HepG2 (cell line): Measurements from ENCODE around the gene KIF1C. TPM values are rescaled to one million over a fixed set of nuclear protein-coding genes. Genes with fewer than 3 reads are reported as not detected.

Source experiments
- AGO1 ChIP-seq: fragments of 200-400 bp; formaldehyde crosslinking; IDR thresholded peaks from 2 replicates; pipeline ENCODE4 v1.6.1; 2017; ENCODE audit warnings: mild to moderate bottlenecking, low read depth, low read length, moderate library complexity; ENCODE audit not compliant: poor library complexity, severe bottlenecking
- DR1 ChIP-seq: sonication (generic); formaldehyde crosslinking; IDR thresholded peaks from 2 replicates; pipeline ENCODE4 v1.8.0; 2021; ENCODE audit warnings: mild to moderate bottlenecking, missing genetic modification reagents, inconsistent platforms
- ESRRA ChIP-seq: sonication (generic); formaldehyde crosslinking; IDR thresholded peaks from 2 replicates; pipeline ENCODE4 v1.5.1; 2020; ENCODE audit warnings: mild to moderate bottlenecking, low read depth, missing genetic modification reagents
- POLR2A ChIP-seq, 2 experiments: IDR thresholded peaks; 2 replicates each; pipeline ENCODE4 v1.6.1; 2011; ENCODE audit warnings: low read depth in 2 of 2, low read length in 2 of 2, mild to moderate bottlenecking in 1 of 2, moderate library complexity in 1 of 2; ENCODE audit not compliant: insufficient read depth in 1 of 2
- SRSF9 ChIP-seq: fragments of 200-400 bp; formaldehyde crosslinking; IDR thresholded peaks from 2 replicates; pipeline ENCODE4 v1.6.1; 2018; ENCODE audit warnings: borderline replicate concordance, mild to moderate bottlenecking, low read depth, low read length; ENCODE audit not compliant: insufficient read depth, poor library complexity, severe bottlenecking
- TCF12 ChIP-seq, 2 experiments: fragments of 450-650 bp in 1 of 2; sonication (generic) in 1 of 2; formaldehyde crosslinking in 1 of 2; IDR thresholded peaks; 2 replicates each; pipeline versions ENCODE4 v1.6.1 to v1.8.0; 2017 to 2022; ENCODE audit warnings: antibody characterized with exemption in 1 of 2, mild to moderate bottlenecking in 1 of 2, missing genetic modification reagents in 1 of 2, moderate library complexity in 1 of 2
- ZBTB38 ChIP-seq: sonication (generic); formaldehyde crosslinking; IDR thresholded peaks from 2 replicates; pipeline ENCODE4 v1.5.1; 2020; ENCODE audit warnings: mild to moderate bottlenecking, missing genetic modification reagents
- ZFY ChIP-seq: sonication (generic); formaldehyde crosslinking; IDR thresholded peaks from 2 replicates; pipeline ENCODE4 v1.4.0; 2020; ENCODE audit warnings: missing genetic modification reagents
- ZNF138 ChIP-seq: sonication (generic); formaldehyde crosslinking; IDR thresholded peaks from 2 replicates; pipeline ENCODE4 v1.5.0; 2020; ENCODE audit warnings: mild to moderate bottlenecking, low read depth, missing genetic modification reagents
- ZNF253 ChIP-seq: sonication (generic); formaldehyde crosslinking; IDR thresholded peaks from 2 replicates; pipeline ENCODE4 v1.8.0; 2022; ENCODE audit warnings: mild to moderate bottlenecking, missing genetic modification reagents, borderline replicate concordance
- ZNF256 ChIP-seq: sonication (generic); formaldehyde crosslinking; conservative IDR thresholded peaks from 2 replicates; pipeline ENCODE4 v1.4.0; 2020; ENCODE audit warnings: missing genetic modification reagents
- ZNF570 ChIP-seq: sonication (generic); formaldehyde crosslinking; IDR thresholded peaks from 2 replicates; pipeline ENCODE4 v1.4.0; 2020; ENCODE audit warnings: mild to moderate bottlenecking, missing genetic modification reagents, borderline replicate concordance
- ZNF878 ChIP-seq: sonication (generic); formaldehyde crosslinking; IDR thresholded peaks from 2 replicates; pipeline ENCODE4 v1.8.1; 2023; ENCODE audit warnings: mild to moderate bottlenecking, missing genetic modification reagents, moderate library complexity
- polyA plus RNA-seq, 8 experiments: library from polyadenylated mRNA; depleted of rRNA in 3 of 8; stranded (reverse) in 7 of 8; unstranded in 1 of 8; fragments of >200 nt; fragmentation: Illumina TruSeq in 4 of 8; extraction: Trizol in 4 of 8; gene quantifications; 2 replicates each; pipeline versions ENCODE4 v1.2.1 to v1.2.3, GENCODE V29; 2011 to 2016; ENCODE audit warnings: low read depth in 4 of 8, missing spikeins in 1 of 8, mixed read lengths in 1 of 8; ENCODE audit not compliant: insufficient read depth in 1 of 8
- total RNA-seq, 5 experiments: library from RNA; depleted of rRNA; stranded (reverse); fragments of >200 nt; fragmentation: Illumina TruSeq; extraction: Trizol; gene quantifications; 2 replicates each; pipeline ENCODE4 v1.2.3, GENCODE V29; 2016; ENCODE audit warnings: low read depth in 1 of 5
- TF ChIP-seq, protein P1 (sequence below): IDR thresholded peaks from 2 replicates; pipeline ENCODE4 v1.6.1; 2016; ENCODE audit warnings: mild to moderate bottlenecking
- TF ChIP-seq, protein P2 (sequence below): sonication (generic); formaldehyde crosslinking; IDR thresholded peaks from 2 replicates; pipeline ENCODE4 v1.5.1; 2020; ENCODE audit warnings: mild to moderate bottlenecking, missing genetic modification reagents
- TF ChIP-seq, protein P3 (sequence below): sonication (generic); formaldehyde crosslinking; IDR thresholded peaks from 2 replicates; pipeline ENCODE4 v1.4.0; 2020; ENCODE audit warnings: mild to moderate bottlenecking, missing genetic modification reagents, borderline replicate concordance
- TF ChIP-seq, protein P4 (sequence below): sonication (generic); formaldehyde crosslinking; IDR thresholded peaks from 2 replicates; pipeline ENCODE4 v1.5.0; 2020; ENCODE audit warnings: missing genetic modification reagents

Gene KIF1C
- total and polyA plus RNA-seq, 2 of the 13 experiments (the other 11 are each of a cell fraction or from before 2014, with no cell fraction given), result 70.0 to 104 TPM

DNA sequence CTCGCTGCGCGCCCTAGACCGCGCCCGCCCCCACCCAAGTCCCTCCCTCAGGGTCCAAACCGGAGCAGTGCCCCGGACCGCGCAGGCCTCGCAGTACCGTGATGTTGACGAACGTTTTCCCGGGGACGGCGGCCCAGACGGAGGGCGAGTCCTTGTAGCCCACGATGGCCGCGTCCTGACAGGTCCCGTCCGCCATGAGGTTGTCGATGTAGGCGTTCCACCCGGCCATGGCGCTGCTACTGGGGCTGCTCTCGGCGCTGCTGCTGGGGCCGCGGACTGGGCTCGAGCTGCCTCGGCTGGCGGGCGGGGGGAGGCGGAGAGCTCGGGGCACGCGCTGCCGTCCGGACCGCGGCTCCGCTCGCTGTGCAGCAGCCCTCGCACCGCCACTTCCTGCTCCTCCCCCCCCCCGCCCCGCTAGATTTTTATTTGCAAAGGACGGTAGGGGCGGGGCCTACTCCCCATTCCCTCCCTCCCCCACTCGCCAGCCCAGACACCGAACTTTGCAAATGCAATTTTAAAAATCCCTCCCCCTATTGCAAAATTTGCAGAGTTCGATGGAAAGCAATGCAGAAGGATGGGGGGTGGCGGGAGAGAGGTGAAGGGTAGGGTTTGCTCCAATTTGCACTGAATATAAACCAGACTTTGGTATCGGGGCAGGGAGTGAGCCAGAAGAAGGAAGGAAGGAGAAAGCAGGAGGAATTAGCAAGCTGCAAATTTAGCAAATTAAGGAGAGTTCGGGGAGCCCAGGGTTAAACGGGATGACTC, 49.4 kb upstream of the KIF1C start, which contains the start of gene PFN1 (continued):
- TF ChIP-seq ZNF253 (no peak), ZBTB38 (CRISPR knock-in tag) (peak; percentile 22; the same call in 1 of the 2 replicates), ESRRA (CRISPR knock-in tag) (peak; percentile 14; the same call in 1 of the 2 replicates), ZNF878 (CRISPR knock-in tag) (no peak), DR1 (0 out of 2 replicates have a peak, but pooled peaks have one; percentile 32), TCF12 (IDR thresholded peaks at IDR 0.05) (no peak), TCF12 (CRISPR knock-in tag; IDR thresholded peaks at IDR 0.05) (no peak), SRSF9 (no peak), POLR2A (IDR thresholded peaks at IDR 0.05; ENCODE audit: insufficient read depth in 1 of 2, low read depth in 2 of 2, low read length in 2 of 2) (peak; percentile 72 to 87; a peak in 3 of 4 replicates), ZFY (peak; percentile 53), AGO1 (peak; percentile 38), ZNF138 (CRISPR knock-in tag) (peak; percentile 36; the same call in 1 of the 2 replicates), ZNF570 (CRISPR knock-in tag) (no peak), ZNF256 (CRISPR knock-in tag) (0 out of 2 replicates have a peak, but pooled peaks have one; percentile 12)
- TF ChIP-seq, protein P1, sequence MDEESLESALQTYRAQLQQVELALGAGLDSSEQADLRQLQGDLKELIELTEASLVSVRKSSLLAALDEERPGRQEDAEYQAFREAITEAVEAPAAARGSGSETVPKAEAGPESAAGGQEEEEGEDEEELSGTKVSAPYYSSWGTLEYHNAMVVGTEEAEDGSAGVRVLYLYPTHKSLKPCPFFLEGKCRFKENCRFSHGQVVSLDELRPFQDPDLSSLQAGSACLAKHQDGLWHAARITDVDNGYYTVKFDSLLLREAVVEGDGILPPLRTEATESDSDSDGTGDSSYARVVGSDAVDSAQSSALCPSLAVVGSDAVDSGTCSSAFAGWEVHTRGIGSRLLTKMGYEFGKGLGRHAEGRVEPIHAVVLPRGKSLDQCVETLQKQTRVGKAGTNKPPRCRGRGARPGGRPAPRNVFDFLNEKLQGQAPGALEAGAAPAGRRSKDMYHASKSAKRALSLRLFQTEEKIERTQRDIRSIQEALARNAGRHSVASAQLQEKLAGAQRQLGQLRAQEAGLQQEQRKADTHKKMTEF (CRISPR knock-in tag), result peak; percentile 72; the same call in 1 of the 2 replicates
- TF ChIP-seq, protein P2, sequence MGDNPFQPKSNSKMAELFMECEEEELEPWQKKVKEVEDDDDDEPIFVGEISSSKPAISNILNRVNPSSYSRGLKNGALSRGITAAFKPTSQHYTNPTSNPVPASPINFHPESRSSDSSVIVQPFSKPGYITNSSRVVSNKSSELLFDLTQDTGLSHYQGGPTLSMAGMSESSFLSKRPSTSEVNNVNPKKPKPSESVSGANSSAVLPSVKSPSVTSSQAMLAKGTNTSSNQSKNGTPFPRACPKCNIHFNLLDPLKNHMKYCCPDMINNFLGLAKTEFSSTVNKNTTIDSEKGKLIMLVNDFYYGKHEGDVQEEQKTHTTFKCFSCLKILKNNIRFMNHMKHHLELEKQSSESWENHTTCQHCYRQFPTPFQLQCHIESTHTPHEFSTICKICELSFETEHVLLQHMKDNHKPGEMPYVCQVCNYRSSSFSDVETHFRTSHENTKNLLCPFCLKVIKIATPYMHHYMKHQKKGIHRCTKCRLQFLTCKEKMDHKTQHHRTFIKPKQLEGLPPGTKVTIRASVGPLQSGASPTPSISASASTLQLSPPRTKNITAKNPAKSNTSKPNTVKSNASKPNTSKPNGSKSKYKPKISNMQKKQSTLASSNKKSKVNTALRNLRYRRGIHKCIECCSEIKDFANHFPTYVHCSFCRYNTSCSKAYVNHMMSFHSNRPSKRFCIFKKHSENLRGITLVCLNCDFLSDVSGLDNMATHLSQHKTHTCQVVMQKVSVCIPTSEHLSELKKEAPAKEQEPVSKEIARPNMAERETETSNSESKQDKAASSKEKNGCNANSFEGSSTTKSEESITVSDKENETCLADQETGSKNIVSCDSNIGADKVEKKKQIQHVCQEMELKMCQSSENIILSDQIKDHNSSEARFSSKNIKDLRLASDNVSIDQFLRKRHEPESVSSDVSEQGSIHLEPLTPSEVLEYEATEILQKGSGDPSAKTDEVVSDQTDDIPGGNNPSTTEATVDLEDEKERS, result no peak
- TF ChIP-seq, protein P3, sequence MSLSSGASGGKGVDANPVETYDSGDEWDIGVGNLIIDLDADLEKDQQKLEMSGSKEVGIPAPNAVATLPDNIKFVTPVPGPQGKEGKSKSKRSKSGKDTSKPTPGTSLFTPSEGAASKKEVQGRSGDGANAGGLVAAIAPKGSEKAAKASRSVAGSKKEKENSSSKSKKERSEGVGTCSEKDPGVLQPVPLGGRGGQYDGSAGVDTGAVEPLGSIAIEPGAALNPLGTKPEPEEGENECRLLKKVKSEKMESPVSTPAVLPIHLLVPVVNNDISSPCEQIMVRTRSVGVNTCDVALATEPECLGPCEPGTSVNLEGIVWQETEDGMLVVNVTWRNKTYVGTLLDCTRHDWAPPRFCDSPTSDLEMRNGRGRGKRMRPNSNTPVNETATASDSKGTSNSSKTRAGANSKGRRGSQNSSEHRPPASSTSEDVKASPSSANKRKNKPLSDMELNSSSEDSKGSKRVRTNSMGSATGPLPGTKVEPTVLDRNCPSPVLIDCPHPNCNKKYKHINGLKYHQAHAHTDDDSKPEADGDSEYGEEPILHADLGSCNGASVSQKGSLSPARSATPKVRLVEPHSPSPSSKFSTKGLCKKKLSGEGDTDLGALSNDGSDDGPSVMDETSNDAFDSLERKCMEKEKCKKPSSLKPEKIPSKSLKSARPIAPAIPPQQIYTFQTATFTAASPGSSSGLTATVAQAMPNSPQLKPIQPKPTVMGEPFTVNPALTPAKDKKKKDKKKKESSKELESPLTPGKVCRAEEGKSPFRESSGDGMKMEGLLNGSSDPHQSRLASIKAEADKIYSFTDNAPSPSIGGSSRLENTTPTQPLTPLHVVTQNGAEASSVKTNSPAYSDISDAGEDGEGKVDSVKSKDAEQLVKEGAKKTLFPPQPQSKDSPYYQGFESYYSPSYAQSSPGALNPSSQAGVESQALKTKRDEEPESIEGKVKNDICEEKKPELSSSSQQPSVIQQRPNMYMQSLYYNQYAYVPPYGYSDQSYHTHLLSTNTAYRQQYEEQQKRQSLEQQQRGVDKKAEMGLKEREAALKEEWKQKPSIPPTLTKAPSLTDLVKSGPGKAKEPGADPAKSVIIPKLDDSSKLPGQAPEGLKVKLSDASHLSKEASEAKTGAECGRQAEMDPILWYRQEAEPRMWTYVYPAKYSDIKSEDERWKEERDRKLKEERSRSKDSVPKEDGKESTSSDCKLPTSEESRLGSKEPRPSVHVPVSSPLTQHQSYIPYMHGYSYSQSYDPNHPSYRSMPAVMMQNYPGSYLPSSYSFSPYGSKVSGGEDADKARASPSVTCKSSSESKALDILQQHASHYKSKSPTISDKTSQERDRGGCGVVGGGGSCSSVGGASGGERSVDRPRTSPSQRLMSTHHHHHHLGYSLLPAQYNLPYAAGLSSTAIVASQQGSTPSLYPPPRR (CRISPR knock-in tag), result 0 out of 2 replicates have a peak, but pooled peaks have one; percentile 47
- TF ChIP-seq, protein P4, sequence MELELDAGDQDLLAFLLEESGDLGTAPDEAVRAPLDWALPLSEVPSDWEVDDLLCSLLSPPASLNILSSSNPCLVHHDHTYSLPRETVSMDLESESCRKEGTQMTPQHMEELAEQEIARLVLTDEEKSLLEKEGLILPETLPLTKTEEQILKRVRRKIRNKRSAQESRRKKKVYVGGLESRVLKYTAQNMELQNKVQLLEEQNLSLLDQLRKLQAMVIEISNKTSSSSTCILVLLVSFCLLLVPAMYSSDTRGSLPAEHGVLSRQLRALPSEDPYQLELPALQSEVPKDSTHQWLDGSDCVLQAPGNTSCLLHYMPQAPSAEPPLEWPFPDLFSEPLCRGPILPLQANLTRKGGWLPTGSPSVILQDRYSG (CRISPR knock-in tag), result 0 out of 2 replicates have a peak, but pooled peaks have one; percentile 38
